Activated CD4-positive, alpha-beta memory T cell treated with anti-CD3 and anti-CD28 coated beads, Interleukin-2, amount 10 ng/mL, durations not matched to agents 7 days and 5 days (primary cell): ENCODE results near the gene TBC1D1. TPM values are rescaled to one million over a fixed set of nuclear protein-coding genes. Genes with fewer than 3 reads are reported as not detected.

Source experiments
- CTCF ChIA-PET: fragments of 350-600 bp; sonication (Branson Sonifier 250); formaldehyde crosslinking; loops from one replicate; lab custom pipeline; 2021; ENCODE audit warnings: antibody characterized with exemption, inconsistent platforms; lab: Charles Lee
- POLR2A ChIA-PET: fragments of 350-600 bp; sonication (Branson Sonifier 250); formaldehyde crosslinking; loops from one replicate; lab custom pipeline; 2021; ENCODE audit warnings: antibody characterized with exemption; lab: Charles Lee
- DNase-seq: peaks from one replicate; pipeline ENCODE4 v3.0.0-alpha.2; 2020
- H3K27ac Mint-ChIP-seq: one replicate; pipeline ENCODE4 v1.8.0; 2021; ENCODE audit warnings: mild to moderate bottlenecking, mixed read lengths
- H3K27me3 Mint-ChIP-seq: one replicate; pipeline ENCODE4 v1.8.0; 2021; ENCODE audit warnings: mixed read lengths
- H3K36me3 Mint-ChIP-seq: one replicate; pipeline ENCODE4 v1.8.0; 2021; ENCODE audit warnings: low read depth, mixed read lengths
- H3K4me1 Mint-ChIP-seq: one replicate; pipeline ENCODE4 v1.8.0; 2021; ENCODE audit warnings: mixed read lengths
- H3K4me3 Mint-ChIP-seq: one replicate; pipeline ENCODE4 v1.8.0; 2021; ENCODE audit warnings: mild to moderate bottlenecking, mixed read lengths
- H3K9me3 Mint-ChIP-seq: one replicate; pipeline ENCODE4 v1.8.0; 2021; ENCODE audit warnings: mixed read lengths
- total RNA-seq, 2 experiments: library from RNA; stranded (reverse); gene quantifications; one replicate each; pipeline ENCODE4 v1.2.3, GENCODE V29; 2021

Gene TBC1D1
- total RNA-seq, 2 experiments from 2014 or later = 58.8 to 62.3 TPM

DNA sequence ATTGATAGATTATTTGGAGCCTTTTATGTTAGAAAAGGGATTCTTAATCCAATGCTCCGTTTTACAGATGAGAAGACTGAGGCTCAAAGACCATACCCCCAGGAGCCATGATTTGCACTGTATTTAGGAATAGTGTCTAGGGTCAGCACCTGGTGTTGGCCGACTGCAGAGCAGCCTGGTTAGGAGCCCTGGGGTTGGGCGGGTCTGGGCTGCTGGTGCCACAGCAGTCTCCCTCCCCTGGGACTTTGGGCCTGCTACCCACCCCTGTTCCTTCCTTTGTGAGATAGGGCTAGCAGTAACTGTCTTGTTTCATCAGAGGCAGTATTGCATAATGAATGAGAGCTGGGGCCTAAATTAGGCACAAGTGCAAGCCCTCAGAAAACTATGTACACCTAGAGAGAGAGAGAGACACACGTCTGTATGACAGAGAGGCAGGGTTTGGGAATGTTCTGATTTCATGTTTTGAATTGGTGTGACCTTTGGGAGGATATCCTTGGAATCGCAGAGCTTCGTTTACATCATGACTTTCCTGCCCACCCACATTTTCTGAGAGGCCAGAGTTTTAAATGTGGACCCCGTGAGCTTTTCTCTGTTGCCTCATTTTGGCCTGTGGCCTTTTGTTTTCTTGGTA lies 181.0 kb downstream of the TBC1D1 start:
- no peak for DNase-seq
- CTCF ChIA-PET = interaction anchor here (8.3 kb wide), 1 partner anchor 106 kb away, joined by 98 read pairs; no protein-coding TSS in a partner anchor
- peaks cover 62% of the 10 kb centered on the region for H3K36me3 Mint-ChIP-seq
- peaks cover 31% of the 10 kb centered on the region for H3K4me1 Mint-ChIP-seq
- H3K27me3 Mint-ChIP-seq = no peaks in the 10 kb centered on the region
- no peaks in the 10 kb centered on the region for H3K9me3 Mint-ChIP-seq
- H3K4me3 Mint-ChIP-seq = no peak overlapping the region
- no peak overlapping the region for H3K27ac Mint-ChIP-seq
- POLR2A ChIA-PET = interaction anchor here (0.9 kb wide), 1 partner anchor 57 kb away, joined by 4 read pairs; no protein-coding TSS in a partner anchor

DNA sequence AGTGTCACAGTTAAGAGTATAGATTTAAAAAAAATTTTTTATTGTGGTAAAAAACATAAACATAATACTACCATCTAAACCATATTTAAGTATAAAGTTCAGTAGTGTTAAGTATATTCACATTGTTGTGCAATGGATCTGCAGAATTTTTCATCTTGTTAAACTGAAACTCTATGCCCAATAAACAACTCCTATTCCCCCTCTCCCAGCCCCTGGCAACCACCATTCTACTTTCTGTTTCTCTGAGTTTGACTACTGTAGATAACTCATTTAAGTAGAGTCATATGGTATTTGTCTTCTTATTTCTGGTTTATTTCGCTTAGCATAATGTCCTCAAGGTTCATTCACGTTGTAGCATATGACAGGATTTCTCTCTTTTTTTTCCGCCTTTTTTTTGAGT lies 181.7 kb downstream of the TBC1D1 start:
- ChIA-PET POLR2A (no interaction called here), CTCF (interaction anchor here (8.3 kb wide), 1 partner anchor 105 kb away, joined by 98 read pairs; no protein-coding TSS in a partner anchor)
- no peak overlapping the region for H3K27ac Mint-ChIP-seq
- H3K4me1 Mint-ChIP-seq = peaks cover 31% of the 10 kb centered on the region
- H3K4me3 Mint-ChIP-seq = no peak overlapping the region
- no peak for DNase-seq
- H3K27me3 Mint-ChIP-seq = no peaks in the 10 kb centered on the region
- peaks cover 65% of the 10 kb centered on the region for H3K36me3 Mint-ChIP-seq
- H3K9me3 Mint-ChIP-seq = no peaks in the 10 kb centered on the region

DNA sequence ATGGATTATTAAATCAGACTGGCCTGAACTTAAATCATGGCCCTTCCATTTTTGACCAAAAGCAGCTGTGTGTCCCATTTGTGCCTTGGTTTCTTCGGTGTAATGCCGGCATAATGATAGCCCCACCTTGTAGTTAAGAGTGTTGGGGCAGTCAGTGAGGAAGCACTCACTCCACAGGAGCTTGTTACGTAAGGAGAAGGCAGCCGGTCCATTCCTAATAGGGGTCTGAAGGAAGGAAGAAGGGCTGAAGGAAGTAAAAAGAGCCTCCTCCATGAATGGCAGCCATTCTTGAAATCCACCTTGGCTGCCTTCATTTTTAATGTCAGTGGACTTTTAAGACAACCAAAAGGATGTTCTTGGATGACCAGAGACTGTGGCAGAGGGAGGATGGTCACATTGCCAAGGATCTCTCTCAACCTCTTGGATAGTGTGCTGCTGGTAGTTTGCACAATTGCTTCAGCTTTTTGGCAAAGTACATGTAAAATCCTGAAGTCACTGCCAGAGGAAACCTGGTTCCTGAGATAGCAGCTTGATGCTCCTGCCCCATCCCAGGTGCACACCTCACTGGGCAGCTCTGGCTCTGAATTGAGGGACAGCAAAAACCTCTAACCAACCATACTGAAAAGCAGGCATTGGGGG lies 182.8 kb downstream of the TBC1D1 start:
- CTCF ChIA-PET = interaction anchor here (0.7 to 1.2 kb wide), 2 partner anchors 54 to 105 kb away, joined by 3 to 4 read pairs; no protein-coding TSS in a partner anchor
- H3K27me3 Mint-ChIP-seq = no peaks in the 10 kb centered on the region
- no peaks in the 10 kb centered on the region for H3K9me3 Mint-ChIP-seq
- peaks cover 35% of the 10 kb centered on the region for H3K4me1 Mint-ChIP-seq
- H3K4me3 Mint-ChIP-seq = no peak overlapping the region
- H3K27ac Mint-ChIP-seq = no peak overlapping the region
- POLR2A ChIA-PET = interaction anchor here (1.3 kb wide), 1 partner anchor 16 kb away, joined by 3 read pairs; no protein-coding TSS in a partner anchor
- DNase-seq = no peak
- H3K36me3 Mint-ChIP-seq = peaks cover 58% of the 10 kb centered on the region

DNA sequence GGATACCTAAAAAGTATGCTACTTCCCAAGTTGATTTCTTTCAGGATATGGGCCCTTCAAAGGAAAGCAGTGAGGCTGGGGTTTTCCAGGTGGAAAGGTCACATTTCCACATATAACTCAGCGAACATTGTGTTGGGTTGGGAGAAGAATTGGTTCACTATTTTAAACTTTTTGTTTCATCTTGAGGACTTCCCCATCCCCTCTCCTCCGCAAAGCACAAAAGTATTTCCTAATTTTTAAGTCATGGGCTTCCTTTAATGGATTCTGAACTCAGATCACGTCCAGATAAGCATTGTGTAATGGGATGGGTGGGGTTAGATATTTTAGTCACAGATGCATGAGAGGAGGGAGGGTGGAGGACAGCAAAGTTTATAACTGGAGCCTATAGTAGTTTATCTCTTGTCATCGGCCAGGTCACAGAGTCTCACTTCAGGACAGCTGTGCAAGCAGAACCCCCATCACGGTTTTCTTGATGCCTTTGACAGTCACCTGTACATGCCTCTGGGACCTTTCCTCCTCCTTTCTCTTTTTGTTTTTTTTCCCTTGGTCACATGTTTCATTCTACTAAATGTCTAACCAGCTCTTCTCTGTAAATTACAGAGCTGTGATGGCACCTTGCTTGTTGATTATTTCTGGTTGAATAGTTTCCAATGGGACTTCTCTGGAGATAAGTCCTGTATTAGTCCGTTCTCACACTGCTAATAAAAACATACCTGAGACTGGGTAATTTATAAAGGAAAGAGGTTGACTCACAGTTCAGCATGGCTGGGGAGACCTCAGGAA lies 184.7 kb downstream of the TBC1D1 start:
- no peaks in the 10 kb centered on the region for H3K9me3 Mint-ChIP-seq
- no peaks in the 10 kb centered on the region for H3K27me3 Mint-ChIP-seq
- H3K36me3 Mint-ChIP-seq = peaks cover 50% of the 10 kb centered on the region
- CTCF ChIA-PET = no interaction called here
- H3K4me3 Mint-ChIP-seq = no peak overlapping the region
- H3K4me1 Mint-ChIP-seq = peaks cover 28% of the 10 kb centered on the region
- POLR2A ChIA-PET = no interaction called here
- DNase-seq = no peak
- no peak overlapping the region for H3K27ac Mint-ChIP-seq

DNA sequence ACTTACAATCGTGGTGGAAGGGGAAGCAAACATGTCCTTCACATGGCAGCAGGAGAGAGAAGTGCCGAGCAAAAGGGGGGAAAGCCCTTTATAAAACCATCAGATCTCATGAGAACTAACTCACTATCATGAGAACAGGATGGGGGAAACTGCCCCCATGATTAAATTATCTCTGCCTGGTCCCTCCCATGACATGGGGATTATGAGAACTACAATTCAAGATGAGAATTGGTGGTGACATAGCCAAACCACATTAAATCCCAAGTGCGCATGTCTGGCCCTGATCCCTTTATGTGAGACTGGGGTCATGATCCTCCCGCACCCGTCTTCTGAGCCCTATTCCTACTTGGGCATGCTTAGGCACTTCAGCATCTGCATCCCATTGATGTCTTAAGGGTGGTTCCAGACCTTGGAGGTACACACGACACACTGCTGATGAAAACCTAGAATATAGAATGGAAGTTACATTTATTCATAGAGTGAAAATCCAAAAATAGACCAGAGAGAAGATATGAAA lies 185.3 kb downstream of the TBC1D1 start:
- Mint-ChIP-seq H3K4me1 (peaks cover 28% of the 10 kb centered on the region), H3K4me3 (no peak overlapping the region), H3K36me3 (peaks cover 46% of the 10 kb centered on the region), H3K9me3 (no peaks in the 10 kb centered on the region), H3K27ac (no peak overlapping the region), H3K27me3 (no peaks in the 10 kb centered on the region)
- ChIA-PET POLR2A (interaction anchor here (1.2 kb wide), 1 partner anchor 55 kb away, joined by 3 read pairs; no protein-coding TSS in a partner anchor), CTCF (no interaction called here)
- no peak for DNase-seq

DNA sequence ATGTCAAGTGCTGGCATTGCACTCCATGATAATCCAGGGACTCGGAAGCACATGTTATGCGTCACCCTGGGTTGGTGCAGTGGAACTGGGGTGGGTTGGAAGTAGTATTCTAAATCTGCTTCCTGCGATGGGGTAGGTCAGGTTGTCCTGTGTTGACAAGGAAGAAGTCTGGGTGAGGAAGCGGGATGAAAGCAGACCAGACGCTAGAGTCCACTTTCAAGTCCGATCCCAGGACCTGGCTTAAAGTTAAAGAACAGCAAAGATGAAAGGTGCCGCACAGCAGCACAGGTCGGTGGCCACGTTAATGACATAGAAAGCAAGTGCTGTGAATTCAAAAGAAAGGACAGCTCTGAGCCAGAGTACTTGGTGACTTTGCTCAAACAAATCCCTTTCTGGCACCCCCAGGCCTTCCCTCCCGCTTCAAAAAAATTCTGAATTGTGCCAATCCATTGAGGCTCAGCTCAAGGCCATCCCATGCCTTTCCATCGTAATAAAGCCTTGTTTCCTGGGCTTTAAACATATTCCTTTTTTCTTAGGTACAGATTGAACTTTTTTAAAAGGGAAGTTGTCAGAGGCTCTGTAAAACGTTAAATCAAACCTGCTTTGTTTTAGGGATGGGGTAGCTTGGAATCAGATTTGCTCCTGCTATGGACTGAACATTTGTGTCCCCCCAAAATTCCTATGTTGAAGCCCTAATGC lies 187.1 kb downstream of the TBC1D1 start:
- Mint-ChIP-seq H3K4me3 (no peak overlapping the region), H3K4me1 (peaks cover 18% of the 10 kb centered on the region), H3K36me3 (peaks cover 38% of the 10 kb centered on the region), H3K9me3 (no peaks in the 10 kb centered on the region), H3K27ac (no peak overlapping the region), H3K27me3 (no peaks in the 10 kb centered on the region)
- DNase-seq = no peak
- POLR2A ChIA-PET = interaction anchor here (0.7 to 1.3 kb wide), 3 partner anchors 12 to 54 kb away, joined by 3 to 4 read pairs (median 3); no protein-coding TSS in a partner anchor
- CTCF ChIA-PET = interaction anchor here (0.8 to 1.0 kb wide), 3 partner anchors 9 to 106 kb away, joined by 3 to 4 read pairs (median 4); no protein-coding TSS in a partner anchor

DNA sequence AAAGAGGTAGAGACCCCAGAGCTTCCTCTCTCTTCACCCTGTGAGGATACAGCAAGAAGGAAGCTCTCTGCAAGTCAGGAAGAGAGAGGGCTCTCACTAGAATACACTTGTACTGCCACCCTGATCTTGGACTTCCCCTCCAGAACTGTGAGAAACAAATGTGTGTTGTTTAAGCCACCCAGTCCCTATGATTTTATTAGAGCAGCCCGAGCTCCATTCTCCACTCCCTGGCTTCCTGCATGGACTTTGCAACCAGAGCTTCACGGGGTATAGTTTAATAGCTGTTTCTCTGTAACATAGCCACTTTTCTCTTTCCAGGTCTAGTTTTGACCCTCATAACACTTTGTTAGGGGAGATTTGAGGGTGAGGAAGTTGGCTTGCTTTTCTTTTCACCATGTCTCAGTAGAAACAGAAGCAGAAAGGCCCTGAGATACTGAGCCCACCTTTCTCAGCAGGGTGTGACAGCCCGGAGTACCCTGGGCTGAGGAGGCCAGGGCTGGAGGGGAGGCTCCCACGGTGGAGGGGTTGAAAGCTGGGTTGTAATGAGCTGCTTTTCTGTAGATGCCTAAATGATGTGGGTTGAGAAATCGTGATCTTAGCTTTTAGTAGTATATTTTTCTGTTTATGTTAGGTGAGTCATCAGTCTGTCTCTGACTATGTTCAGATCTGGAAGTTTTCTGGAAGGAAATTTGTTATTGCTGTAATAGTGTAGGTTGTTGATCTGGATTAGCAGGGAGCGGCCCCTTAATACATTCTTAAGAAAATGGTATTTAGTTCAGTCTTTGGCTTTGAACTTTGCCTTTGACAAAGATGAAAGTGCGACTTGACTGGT lies 187.9 kb downstream of the TBC1D1 start:
- CTCF ChIA-PET = interaction anchor here (0.8 to 2.2 kb wide), 4 partner anchors 10 to 105 kb away, joined by 3 to 9 read pairs (median 4); no protein-coding TSS in a partner anchor
- H3K27ac Mint-ChIP-seq = no peak overlapping the region

DNA sequence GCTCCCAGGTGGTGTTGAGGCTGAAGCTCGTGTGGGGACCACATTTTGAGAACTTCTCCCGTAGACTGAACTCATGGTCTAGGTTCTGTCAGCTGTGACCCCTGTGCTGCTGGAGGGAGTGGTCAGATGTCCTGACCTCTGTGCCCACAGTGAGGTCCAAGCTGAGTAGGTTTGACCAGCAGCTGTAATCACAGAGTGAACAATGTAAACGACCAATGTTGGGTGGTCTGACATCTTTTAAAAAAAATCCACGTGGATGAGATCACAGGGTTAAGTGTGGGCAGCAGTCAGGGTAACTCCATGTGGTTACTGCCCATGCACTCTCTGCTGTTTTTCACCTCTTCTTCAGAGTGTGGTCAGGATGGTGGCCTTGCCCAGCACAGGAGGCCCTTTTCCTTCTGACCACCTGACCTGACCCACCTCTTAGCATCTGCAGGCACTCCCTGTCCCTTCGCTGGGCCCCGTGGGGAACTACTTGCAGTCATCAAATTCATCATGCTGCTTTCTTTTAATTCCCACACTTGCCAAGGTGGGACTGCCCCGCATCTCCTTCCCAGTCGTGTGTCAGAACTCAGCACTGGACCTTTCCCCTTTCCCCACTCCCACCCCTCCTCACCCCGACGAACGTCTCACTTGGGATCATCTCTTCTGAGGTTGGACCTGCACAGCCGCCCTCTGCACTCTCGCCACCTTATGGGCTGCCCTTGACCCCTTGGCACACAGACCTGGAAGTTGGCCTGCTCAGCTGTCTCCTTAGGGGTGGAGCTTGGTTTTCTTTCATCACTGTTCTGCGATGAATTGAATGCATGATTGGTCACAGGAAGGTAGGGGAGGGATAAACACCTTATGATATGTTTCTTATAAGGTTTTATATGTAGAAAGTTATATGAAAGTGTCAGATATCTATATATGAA lies 189.4 kb downstream of the TBC1D1 start:
- DNase-seq = no peak
- H3K36me3 Mint-ChIP-seq = peaks cover 23% of the 10 kb centered on the region
- ChIA-PET CTCF (interaction anchor here (2.0 to 2.2 kb wide), 2 partner anchors 10 to 11 kb away, joined by 6 to 9 read pairs; no protein-coding TSS in a partner anchor), POLR2A (no interaction called here)
- H3K4me3 Mint-ChIP-seq = no peak overlapping the region
- H3K4me1 Mint-ChIP-seq = peaks cover 17% of the 10 kb centered on the region
- no peaks in the 10 kb centered on the region for H3K27me3 Mint-ChIP-seq
- no peak overlapping the region for H3K27ac Mint-ChIP-seq
- H3K9me3 Mint-ChIP-seq = no peaks in the 10 kb centered on the region

More for the DNA sequence above, 187.9 kb downstream of the TBC1D1 start:
- POLR2A ChIA-PET = interaction anchor here (0.7 to 1.3 kb wide), 4 partner anchors 10 to 53 kb away, joined by 3 to 4 read pairs (median 3); no protein-coding TSS in a partner anchor
- peaks cover 17% of the 10 kb centered on the region for H3K4me1 Mint-ChIP-seq
- peaks cover 33% of the 10 kb centered on the region for H3K36me3 Mint-ChIP-seq
- H3K27me3 Mint-ChIP-seq = no peaks in the 10 kb centered on the region
- no peak for DNase-seq
- H3K9me3 Mint-ChIP-seq = no peaks in the 10 kb centered on the region
- no peak overlapping the region for H3K4me3 Mint-ChIP-seq

DNA sequence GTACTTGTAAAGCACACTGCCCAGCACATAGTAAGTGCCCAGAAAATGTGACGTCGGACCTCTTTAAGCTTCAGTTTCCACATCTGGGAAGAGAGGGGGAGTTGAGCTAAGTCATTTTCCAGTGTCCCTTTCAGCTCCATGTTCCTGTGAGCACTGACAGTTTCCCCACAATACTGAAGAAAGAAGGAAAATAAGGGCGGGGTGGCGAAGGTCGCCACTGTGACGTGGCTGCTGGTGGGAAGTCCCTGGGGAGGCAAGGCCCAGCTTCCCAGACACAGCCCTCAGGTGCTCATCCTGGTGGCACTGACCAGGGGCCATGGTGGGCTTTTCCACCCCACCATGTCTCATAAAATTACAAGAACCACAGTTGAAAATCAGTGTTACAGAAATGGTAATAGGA lies 191.1 kb downstream of the TBC1D1 start:
- Mint-ChIP-seq H3K27me3 (no peaks in the 10 kb centered on the region), H3K4me1 (peaks cover 8% of the 10 kb centered on the region), H3K4me3 (no peak overlapping the region), H3K36me3 (peaks cover 10% of the 10 kb centered on the region), H3K27ac (no peak overlapping the region), H3K9me3 (no peaks in the 10 kb centered on the region)
- ChIA-PET POLR2A (interaction anchor here (1.0 to 1.3 kb wide), 2 partner anchors 8 to 53 kb away, joined by 3 to 4 read pairs; no protein-coding TSS in a partner anchor), CTCF (interaction anchor here (1.0 to 2.0 kb wide), 4 partner anchors 8 to 98 kb away, joined by 3 to 6 read pairs (median 3); no protein-coding TSS in a partner anchor)
- no peak for DNase-seq
